ENCODE measurements around the gene MCTS1. TPM values are rescaled to one million over a fixed set of nuclear protein-coding genes. Genes with fewer than 3 reads are reported as not detected.

MCTS1 gene
- total RNA-seq, 6 experiments from 2014 or later, result 20.7 to 31.2 (median 25.5) TPM

- 45% methylated on average over 6 of the region's 6 CpGs for WGBS (ENCODE audit: insufficient coverage, low coverage, low lambda C conversion rate, missing lambda C conversion rate)
- intact Hi-C loops (cut with DNase I), result loop anchor here in 1 of 2 donors (10.0 kb wide), 1 partner anchor 156 kb away; no protein-coding TSS in a partner anchor
- H3K4me1 ChIP-seq, result no peaks in the 10 kb centered on the region
- no peak overlapping the region for H3K4me3 ChIP-seq
- H3K27ac ChIP-seq, result no peak overlapping the region
- TF ChIP-seq POLR2A (IDR thresholded peaks at IDR 0.05) (no peak), CTCF (IDR thresholded peaks at IDR 0.05) (no peak)
- ATAC-seq (no peak), DNase-seq (no peak)
- H3K27me3 ChIP-seq, result no peaks in the 10 kb centered on the region
- H3K9me3 ChIP-seq, result no peaks in the 10 kb centered on the region
- H3K36me3 ChIP-seq, result no peaks in the 10 kb centered on the region
Measured at GRCh38 chrX:120660637-120661036, 56.7 kb downstream of the MCTS1 start.

Other genes starting within 250 kb of the MCTS1 start
- not detected for gene ATP1B4, start 242.0 kb upstream of the MCTS1 start, total RNA-seq
- gene LAMP2, start 134.8 kb upstream of the MCTS1 start, total RNA-seq, result 100 to 1,000 TPM in 5 of 6 experiments, 10 to 100 TPM in 1; 86.3 to 235 (median 183) TPM
- 10 to 100 TPM; 12.9 to 21.8 (median 18.9) TPM for gene CUL4B, start 43.1 kb upstream of the MCTS1 start, total RNA-seq
- gene C1GALT1C1, start 26.0 kb downstream of the MCTS1 start, total RNA-seq, result 10 to 100 TPM; 12.2 to 37.1 (median 19.8) TPM